HEK293 (cell line): ENCODE measurements around the gene PDXK.

ENCODE experiments used
- RBAK ChIP-seq: fragments of 450-650 bp; formaldehyde crosslinking; IDR thresholded peaks from 2 replicates; pipeline ENCODE4 v1.5.1; 2016; ENCODE audit warnings: missing biosample characterization, missing genetic modification characterization
- TF ChIP-seq, protein P1 (sequence below): fragments of 450-650 bp; formaldehyde crosslinking; IDR thresholded peaks from 2 replicates; pipeline ENCODE4 v1.5.1; 2016; ENCODE audit warnings: missing biosample characterization, missing genetic modification characterization, low read depth

DNA sequence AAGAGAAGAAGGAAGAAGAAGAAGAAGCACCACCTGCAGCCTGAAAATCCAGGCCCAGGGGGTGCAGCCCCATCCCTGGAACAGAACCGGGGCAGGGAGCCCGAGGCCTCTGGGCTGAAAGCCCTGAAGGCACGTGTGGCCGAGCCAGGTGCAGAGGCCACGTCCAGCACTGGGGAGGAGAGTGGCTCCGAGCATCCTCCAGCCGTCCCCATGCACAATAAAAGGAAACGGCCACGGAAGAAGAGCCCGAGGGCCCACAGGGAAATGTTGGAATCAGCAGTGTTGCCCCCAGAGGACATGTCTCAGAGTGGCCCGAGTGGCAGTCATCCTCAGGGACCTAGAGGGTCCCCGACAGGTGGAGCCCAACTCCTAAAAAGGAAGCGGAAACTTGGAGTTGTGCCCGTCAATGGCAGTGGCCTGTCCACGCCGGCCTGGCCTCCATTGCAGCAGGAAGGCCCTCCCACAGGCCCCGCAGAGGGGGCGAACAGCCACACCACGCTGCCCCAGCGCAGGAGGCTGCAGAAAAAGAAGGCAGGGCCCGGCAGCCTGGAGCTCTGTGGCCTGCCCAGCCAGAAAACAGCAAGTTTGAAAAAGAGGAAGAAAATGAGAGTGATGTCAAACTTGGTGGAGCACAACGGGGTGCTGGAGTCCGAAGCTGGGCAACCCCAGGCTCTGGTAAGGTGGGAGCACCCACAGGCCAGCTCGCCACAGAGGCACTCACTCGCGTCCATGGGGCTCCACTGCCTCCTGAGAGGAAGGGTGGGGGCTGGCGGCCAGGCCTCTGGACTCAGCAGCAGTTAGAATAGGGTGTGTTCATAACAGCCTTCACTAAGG lies 31.1 kb upstream of the PDXK start:
- no peak for TF ChIP-seq RBAK (tag by site-specific recombination)
- TF ChIP-seq, protein P1, sequence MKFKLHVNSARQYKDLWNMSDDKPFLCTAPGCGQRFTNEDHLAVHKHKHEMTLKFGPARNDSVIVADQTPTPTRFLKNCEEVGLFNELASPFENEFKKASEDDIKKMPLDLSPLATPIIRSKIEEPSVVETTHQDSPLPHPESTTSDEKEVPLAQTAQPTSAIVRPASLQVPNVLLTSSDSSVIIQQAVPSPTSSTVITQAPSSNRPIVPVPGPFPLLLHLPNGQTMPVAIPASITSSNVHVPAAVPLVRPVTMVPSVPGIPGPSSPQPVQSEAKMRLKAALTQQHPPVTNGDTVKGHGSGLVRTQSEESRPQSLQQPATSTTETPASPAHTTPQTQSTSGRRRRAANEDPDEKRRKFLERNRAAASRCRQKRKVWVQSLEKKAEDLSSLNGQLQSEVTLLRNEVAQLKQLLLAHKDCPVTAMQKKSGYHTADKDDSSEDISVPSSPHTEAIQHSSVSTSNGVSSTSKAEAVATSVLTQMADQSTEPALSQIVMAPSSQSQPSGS (tag by site-specific recombination): no peak
